ENCODE data around the gene CORO2B.
"Not testable (repeated sequence)": the region's sequence is repeated elsewhere in the genome, so short reads cannot be mapped to it uniquely, and the experiment has no call there.

The CORO2B gene

DNA sequence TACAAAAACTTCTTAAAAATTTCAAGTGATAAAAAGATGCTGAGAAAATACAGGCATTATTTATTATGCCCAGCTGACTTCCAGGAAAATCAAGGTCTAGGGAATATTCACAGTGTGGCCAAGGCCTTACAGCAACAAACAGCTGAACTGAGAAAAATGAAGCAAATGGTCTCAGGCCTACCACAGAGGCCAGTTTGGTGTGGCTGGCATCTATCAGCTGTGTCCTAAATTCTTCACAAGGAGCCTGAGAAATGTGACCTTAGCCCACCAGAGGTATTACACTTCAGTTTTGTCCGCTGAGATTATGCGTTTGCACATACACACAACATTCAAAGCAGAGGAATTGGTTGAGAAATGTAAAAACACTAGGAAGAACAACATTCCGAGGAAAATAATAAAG is 164.5 kb downstream of the CORO2B start:
- no peak for DNase-seq

DNA sequence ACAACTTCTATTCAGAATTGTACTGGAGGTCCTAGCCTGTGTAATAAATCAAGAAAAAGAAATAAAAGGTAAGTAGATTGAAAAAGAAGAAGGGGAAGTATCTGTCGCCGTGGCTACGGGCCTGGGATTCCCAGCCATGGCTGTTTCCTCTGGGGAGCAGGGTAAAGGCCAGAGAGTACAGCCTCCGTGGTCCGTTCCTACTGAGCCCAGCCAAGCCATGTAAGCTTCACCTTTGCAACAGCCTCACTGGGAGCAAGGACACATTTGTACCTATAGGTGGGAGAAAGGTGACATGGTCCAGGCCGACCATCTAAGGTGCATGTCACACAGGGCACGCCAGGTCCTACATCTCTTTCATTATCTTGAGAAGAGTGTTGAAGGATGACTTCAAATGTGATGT is 170.6 kb downstream of the CORO2B start:
- no peak for DNase-seq

DNA sequence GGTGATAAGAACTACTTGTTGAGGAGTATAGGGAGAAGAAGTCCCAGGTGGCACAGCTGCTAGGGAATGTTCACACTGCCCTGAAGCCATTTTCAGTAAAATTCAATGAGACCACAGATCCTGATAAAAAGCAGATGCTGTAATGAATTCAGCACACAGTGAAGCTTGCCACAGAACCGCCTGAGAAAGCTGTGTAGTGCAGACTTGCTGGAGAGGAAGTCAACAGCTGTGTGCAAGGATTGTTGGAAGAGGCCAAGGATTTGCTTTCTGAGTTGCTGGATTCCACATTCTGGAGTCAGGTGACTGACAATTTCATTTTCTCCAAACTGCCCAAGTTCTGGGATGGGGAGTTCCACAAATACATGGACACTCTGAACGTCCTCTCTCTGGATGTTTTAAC is 171.0 kb downstream of the CORO2B start:
- no peak for DNase-seq

DNA sequence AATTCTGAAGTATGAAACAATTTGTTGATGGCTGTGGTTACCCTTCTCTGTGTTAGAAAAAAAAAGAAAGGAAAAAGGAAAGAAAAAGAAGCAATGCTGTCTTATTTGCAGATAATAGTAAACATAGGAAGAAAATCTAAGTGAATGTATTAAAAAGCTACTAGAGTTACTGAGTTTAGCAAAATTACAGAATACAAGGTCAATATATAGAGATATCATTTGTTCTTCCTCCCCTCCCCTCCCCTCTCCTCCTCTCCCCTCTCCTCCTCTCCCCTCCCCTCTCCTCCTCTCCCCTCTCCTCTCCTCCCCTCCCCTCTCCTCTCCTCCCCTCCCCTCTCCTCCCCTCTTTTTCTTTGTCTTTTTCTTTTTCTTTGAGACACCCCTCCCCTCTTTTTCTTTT is 172.8 kb downstream of the CORO2B start:
- DNase-seq, result no peak

DNA sequence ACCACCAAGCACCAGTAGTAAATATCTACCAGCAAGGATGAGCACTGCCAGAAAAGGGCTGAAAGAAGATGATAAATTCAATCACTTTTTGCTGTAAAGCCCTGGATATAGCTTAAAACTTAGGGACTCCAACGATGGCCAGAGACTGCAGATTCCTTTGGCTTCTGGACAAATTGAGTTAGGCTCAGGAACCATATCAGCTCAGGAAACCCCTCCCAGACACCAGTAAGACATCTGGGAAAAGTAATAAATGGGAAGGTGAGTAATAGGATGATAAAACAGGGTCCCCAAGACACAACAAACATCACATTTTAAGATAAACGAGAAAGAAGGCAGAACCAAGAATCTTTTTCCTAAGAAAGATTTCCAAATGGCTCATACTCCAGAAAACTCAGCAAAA is 176.9 kb downstream of the CORO2B start:
- no peak for DNase-seq

DNA sequence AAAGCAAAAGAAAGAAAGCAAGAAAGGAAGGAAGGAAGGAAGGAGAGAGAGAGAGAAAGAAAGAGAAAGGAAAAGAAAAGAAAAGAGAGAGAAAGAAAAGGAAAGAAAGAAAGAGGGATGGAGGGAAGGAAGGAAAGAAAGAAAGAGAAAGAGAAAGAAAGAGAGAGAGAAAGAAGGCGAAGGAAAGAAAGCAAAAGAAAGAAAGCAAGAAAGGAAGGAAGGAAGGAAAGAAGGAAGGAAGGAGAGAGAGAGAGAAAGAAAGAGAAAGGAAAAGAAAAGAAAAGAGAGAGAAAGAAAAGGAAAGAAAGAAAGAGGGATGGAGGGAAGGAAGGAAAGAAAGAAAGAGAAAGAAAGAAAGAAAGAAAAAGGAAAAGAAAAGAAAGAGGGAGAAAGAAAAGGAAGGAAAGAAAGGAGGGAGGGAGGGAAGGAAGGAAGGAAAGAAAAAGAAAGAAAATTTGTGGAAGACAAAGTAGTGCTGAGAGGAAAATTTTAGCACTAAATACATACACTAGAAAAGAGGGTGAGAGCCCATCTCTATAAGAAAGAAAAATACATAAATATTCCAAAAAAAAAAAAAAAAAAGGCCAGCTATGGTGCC is 181.3 kb downstream of the CORO2B start:
- DNase-seq, result not testable (repeated sequence)

DNA sequence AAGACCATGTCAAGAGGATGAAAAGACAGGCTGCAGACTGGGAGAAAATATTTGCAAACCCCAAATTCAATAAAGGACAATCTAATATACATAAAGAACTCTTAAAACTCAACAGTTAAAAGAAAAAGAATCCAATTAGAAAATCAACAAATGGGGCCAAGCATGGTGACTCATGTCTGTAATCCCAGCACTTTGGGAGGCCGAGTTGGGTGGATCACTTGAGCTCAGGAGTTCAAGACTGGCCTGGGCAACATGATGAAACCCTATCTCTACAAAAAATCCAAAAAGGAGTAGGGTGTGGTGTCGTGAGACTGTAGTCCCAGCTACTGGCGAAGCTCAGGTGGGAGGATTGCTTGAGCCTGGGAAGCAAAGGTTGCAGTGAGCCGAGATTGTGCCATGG is 184.3 kb downstream of the CORO2B start:
- DNase-seq, result no peak

DNA sequence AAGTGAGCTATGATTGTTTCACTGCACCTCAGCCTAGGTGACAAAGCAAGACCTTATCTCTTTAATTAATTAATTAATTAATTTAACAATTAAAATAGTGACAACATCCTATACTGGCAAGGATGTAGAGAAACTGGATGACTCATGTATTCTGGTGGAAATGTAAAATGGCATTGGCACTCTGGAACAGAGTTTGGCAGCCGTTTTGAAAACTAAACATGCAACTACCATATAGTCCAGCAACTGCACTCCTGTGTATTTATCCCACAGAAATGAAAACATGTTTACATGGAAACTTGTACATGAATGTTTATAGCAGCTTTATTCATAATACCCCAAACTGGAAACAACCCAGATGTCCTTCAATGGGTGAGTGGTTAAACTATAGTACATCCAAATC is 185.3 kb downstream of the CORO2B start:
- DNase-seq, result no peak

DNA sequence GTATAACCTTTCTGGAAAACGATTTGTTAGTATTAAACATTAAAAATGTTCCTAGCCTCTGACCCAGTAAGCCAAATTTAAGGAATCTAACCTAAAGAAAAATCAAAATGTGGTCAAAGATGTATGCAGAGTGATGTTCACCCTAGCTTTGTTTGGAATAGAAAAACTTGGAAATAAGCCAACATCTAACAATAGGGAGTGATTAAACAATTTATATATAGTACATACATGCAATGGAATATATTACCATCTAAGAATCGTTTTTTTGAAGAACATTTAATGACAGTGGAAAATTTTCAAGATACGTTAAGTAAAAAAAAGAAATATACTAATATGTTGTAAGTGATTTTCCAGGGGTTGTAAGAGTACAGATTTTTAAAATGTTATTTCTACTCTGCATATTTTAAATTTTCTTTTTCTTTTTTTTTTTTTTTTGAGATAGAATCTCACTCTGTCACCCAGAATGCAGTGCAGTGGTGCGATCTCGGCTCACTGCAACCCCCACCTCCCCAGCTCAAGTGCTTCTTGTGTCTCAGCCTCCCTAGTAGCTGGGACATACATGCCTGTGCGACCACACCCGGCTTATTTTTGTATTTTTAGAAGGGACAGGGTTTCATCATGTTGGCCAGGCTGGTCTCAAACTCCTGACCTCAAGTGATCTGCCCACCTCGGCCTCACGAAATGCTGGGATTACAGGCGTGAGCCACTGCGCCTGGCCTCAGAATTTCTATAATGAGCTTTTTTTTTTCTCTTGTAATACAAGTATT is 187.0 kb downstream of the CORO2B start:
- DNase-seq, result no peak

DNA sequence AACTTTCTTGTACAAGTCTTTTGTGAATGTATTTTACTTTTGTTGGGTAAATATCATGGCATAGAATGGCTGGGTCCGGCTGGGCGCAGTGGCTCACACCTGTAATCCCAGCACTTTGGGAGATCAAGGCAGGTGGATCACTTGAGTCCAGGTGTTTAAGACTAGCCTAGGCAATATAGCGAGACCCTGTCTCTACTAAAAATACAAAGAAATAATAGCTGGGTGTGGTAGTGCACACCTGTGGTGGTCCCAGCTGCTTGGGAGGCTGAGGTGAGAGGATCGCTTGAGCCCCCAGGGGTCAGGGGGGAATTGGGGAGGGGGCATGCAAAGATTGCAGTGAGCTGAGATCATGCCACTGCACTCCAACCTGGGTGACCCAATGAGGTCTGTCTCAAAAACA is 189.0 kb downstream of the CORO2B start:
- DNase-seq, result no peak

DNA sequence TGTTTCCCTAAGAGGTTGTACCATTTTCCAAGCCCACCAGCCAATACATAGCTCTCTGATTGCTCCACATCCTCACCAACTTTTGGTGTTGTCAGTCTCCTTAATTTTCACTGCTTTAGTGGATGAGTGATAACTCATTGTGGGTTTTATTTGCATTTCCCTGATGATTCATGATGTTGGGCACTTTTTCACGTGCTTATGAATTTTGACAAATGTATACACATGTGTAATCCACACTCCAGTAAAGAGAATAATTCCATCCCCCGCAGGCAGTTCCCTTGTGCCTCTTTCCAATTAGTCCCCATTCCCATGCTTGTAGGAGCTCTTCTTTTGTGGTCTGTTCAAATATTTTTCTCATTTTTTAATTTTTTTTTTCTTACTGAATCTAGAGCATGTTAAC is 189.5 kb downstream of the CORO2B start:
- DNase-seq, result no peak

DNA sequence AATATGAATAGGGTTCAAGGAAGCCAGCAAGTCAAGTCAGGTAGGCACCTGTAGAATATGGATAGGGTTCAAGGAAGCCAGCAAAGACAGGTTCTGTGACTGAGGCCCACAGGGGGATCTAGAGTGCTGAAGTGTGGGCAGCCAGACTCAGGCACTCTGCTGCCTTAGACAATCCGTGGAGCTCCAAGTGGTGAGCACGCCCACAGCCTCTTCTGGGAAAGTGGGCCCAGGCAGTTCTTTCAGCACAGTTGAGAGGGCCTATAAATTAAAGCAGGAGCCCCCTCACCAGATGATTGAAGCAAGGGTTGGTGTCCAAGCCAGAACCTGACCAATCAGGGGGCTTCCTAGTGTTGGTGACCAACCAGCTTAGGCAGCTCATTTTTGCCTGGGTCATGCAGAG is 190.9 kb downstream of the CORO2B start:
- DNase-seq, result no peak

DNA sequence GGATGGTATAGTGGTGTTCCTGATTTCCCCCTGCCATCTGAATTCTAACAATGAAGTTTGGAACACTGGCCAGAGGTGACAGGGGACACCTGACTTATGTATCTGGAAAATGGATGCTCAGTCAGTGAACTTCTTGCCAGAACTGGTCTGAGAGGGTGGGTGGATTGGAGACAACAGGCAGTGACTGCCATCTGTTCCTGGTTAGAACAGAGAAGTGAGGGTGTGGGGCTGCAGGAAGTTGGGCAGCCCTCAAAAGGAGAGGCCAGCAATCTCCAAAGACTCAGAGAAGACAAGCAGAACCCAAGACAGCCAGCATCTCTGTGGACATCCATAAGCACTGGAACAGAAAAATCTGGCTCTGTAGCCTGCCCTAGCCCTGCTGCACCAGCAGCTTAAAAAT is 191.4 kb downstream of the CORO2B start:
- no peak for DNase-seq

DNA sequence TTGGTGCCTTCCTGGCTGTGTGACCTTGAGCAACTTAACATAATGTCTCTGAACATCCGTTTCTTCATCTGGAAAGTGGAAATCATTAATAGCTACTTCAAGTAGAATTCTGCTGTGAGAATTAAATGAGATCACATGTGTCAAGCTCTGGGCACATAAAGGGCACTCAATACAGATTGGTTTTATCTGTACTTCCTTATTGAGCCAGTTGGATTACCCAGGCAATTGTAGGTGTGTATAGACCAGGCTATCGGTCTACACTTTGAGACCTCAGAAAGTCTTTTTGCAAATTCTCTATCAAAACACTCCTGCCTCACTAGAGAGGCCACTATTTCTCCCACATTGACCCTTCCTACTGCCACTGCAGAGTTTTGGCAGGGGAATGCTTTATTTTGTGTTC is 194.2 kb downstream of the CORO2B start:
- DNase-seq, result no peak

DNA sequence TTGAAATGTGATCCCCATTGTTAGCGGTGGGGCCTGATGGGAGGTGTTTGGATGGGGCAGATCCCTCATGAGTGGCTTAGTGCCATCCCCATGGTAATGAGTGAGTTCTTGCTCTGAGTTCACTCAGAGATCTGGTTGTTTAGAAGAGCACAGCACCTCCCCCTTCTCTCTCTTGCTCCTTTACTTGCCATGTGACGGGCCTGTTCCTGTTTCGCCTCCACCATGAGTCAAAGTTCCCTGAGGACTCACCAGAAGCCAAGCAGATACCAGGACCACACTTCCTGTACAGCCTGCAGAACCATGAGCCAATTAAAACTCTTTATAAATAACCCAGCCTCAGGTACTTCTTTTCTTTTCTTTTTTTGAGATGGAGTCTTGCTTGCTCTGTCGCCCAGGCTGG is 195.3 kb downstream of the CORO2B start:
- DNase-seq, result no peak

DNA sequence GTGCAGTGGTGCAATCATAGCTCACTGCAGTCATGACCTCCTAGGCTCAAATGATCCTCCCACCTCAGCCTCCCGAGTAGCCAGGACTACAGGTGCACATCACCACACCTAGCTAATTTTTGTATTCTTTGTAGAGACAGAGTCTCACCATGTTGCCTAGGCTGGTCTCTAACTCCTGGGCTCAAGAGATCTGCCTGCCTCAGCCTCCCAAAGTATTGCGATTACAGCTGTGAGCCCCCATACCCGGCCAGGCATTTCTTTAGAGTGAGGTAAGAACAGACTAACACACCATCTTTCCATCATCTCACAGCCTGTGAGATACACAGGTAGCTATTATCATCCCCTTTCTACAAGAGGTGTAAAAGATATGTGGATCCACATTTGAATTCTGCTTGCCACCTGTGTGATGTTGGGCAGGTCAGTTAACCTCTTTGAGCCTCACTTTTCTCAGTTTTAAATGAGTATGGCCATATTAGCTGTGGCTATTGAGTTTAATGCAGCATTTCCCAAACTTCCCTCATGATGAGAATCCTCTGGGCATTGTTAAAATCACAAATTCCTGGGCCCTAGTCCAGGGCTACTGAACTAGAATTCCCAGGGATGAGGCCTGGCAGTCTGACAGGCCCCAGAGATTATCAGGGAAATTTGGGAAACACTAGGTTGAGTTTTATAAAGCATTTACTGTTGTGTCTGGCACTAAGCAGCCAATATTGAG is 195.9 kb downstream of the CORO2B start:
- no peak for DNase-seq

DNA sequence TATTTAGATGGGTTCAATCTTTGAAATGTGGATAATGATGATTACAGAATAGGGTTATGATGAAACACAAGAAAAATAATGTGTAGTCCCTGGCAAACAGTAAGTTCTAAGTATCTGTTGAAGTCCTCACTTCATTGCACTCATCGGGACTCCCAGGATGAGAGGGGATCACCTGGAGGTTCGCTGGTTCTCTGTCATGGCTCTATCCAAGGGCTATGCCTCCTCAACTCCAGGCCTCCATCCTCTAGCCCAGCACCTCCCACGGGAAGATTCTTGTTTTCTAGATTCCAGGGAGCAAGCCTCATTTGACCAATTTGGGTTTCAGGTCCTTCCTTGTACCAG is 196.4 kb downstream of the CORO2B start:
- no peak for DNase-seq

DNA sequence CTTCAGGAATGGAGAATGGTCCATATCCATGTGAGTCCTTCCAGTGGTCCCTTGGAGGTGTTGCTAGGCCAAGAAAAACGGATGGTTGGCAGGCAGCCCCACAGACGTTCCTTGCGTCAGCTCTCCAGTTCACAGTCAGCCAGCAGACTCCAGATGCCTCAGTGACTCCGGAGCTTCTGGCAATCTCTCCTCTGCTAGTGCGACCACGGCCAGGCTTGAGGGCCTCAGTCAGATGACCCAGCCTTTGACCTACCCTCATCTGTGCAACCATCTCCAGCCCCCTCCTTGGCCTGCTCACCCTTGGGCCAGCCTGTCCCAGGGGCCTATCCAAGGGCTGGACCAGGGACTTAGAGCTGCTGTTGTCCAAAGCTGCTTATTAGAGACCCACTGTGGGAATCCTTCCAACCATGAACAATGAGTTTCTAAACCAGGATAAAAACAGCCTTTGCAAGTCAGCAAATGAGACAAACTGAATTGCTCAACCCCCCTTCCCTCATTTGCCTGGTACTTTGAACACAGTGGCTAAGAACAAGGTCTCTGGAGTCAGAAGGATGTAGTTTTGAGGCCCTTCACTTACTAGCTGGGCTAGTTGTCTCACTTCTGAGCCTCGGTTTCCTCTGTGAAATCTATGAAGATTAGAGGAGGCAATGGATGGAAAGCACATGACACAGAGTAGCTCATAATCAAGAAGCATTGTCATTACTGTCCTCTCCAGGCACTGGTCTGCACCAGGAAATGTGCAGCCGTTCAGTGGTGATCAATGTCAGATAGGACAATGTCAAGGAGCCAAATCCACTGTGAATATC is 197.1 kb downstream of the CORO2B start:
- peak; percentile 87 for DNase-seq

DNA sequence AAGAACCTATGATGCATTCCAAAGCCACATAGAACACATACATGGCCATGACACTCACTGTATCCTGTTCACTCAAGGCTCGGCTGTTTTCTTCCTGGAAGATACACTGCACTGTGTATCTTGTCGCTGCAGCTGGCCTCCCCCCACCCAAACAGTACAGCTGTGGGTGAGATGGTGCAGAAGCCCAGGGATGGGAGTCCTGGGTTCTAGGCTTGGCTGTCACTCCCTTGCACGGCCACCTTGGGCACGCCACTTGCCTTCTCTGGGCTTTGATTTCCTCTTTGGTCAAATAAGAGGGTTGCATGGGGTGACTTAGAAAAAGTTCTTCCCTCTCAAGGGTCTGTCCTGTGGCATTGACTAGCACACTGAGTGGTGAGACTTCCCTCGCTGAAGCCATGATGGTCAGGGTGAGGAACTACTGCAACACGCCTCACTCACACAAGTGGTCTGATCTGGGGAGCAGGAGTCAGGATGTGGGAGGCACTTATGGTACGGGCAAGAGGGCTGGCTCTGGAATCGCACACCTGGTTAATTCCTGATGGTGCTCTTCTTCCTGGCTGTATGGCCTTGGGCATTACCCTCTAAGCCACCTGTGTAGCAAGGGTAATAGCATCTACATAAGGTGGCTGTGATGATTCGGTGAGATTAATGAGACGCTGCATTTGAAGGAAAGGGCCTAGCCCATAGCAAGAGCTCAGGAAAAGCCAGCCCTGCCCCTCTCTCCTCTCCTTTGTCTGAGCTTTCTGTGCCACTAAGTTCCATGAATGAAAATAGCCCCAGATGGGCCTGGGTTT is 197.9 kb downstream of the CORO2B start:
- no peak for DNase-seq
